ENCODE results near the gene MMP2. TPM values are rescaled to one million over a fixed set of nuclear protein-coding genes. Genes with fewer than 3 reads are reported as not detected.

Gene MMP2
- total RNA-seq, 1 donor = 448 TPM

GRCh38 chr16:55542459-55543082, 63.6 kb downstream of the MMP2 start:
- no peak for TF ChIP-seq CTCF (IDR thresholded peaks at IDR 0.05; ENCODE audit: insufficient read depth, low read depth, low read length)
- H3K4me3 ChIP-seq (ENCODE audit: low read depth, low read length) = no peak overlapping the region
- DNase-seq (ENCODE audit: low read depth) = peak; percentile 54

- peak; percentile 61 for DNase-seq (ENCODE audit: low read depth)
- H3K4me3 ChIP-seq (ENCODE audit: low read depth, low read length) = no peak overlapping the region
- TF ChIP-seq CTCF (IDR thresholded peaks at IDR 0.05; ENCODE audit: insufficient read depth, low read depth, low read length) = peak; percentile 33
Measured at GRCh38 chr16:55543472-55543871, 64.5 kb downstream of the MMP2 start.

GRCh38 chr16:55552621-55553020, 73.6 kb downstream of the MMP2 start:
- H3K4me3 ChIP-seq (ENCODE audit: low read depth, low read length) = no peak overlapping the region
- no peak for TF ChIP-seq CTCF (IDR thresholded peaks at IDR 0.05; ENCODE audit: insufficient read depth, low read depth, low read length)
- DNase-seq (ENCODE audit: low read depth) = peak; percentile 64

GRCh38 chr16:55555436-55555835, 76.4 kb downstream of the MMP2 start:
- peak; percentile 48 for DNase-seq (ENCODE audit: low read depth)
- no peak for TF ChIP-seq CTCF (IDR thresholded peaks at IDR 0.05; ENCODE audit: insufficient read depth, low read depth, low read length)
- no peak overlapping the region for H3K4me3 ChIP-seq (ENCODE audit: low read depth, low read length)

Other genes with a start within 250 kb of the MMP2 start
- gene IRX6, start 155.0 kb upstream of the MMP2 start, total RNA-seq = not detected in 2 replicates
- gene LPCAT2, start 29.9 kb downstream of the MMP2 start, total RNA-seq = 47.7 and 54.8 TPM in 2 replicates
- gene CAPNS2, start 87.5 kb downstream of the MMP2 start, total RNA-seq = 1.3 and 2.6 TPM in 2 replicates
- not detected in 2 replicates for gene SLC6A2, start 176.8 kb downstream of the MMP2 start, total RNA-seq

Measured in fibroblast of villous mesenchyme (primary cell).